Measurements from ENCODE around the gene TEKT2.

The TEKT2 gene

GRCh38 chr1:36135796-36136195 lies 51.9 kb downstream of the TEKT2 start:
- ChIA-PET POLR2A (interaction anchor here (0.6 kb wide), 1 partner anchor 100 kb away, joined by 4 read pairs; no protein-coding TSS in a partner anchor), CTCF (interaction anchor here (0.9 to 12.8 kb wide), 16 partner anchors 9 to 207 kb away, joined by 3 to 226 read pairs (median 6); partner anchors contain the start of gene TRAPPC3)
- TF ChIP-seq CTCF (IDR thresholded peaks at IDR 0.05; ENCODE audit: control extremely low read depth, extremely low read depth, low read depth, missing control alignments) = no peak
- no peak for DNase-seq (ENCODE audit: extremely low spot score)

- DNase-seq (ENCODE audit: extremely low spot score) = no peak
- ChIA-PET POLR2A (no interaction called here), CTCF (interaction anchor here (0.8 to 12.8 kb wide), 4 partner anchors 9 to 52 kb away, joined by 3 to 226 read pairs (median 16); partner anchors contain the start of gene TRAPPC3)
- TF ChIP-seq CTCF (IDR thresholded peaks at IDR 0.05; ENCODE audit: control extremely low read depth, extremely low read depth, low read depth, missing control alignments) = no peak
Measured at GRCh38 chr1:36136535-36136934, 52.6 kb downstream of the TEKT2 start.

- POLR2A ChIA-PET = no interaction called here
- no peak for TF ChIP-seq CTCF (IDR thresholded peaks at IDR 0.05; ENCODE audit: control extremely low read depth, extremely low read depth, low read depth, missing control alignments)
- DNase-seq (ENCODE audit: extremely low spot score) = no peak
- CTCF ChIA-PET = interaction anchor here (1.7 to 12.8 kb wide), 2 partner anchors 12 to 39 kb away, joined by 5 to 226 read pairs; partner anchors contain the start of gene TRAPPC3
Measured at GRCh38 chr1:36137226-36137625, 53.3 kb downstream of the TEKT2 start.

- DNase-seq (ENCODE audit: extremely low spot score) = no peak
- CTCF ChIA-PET = interaction anchor here (1.7 to 12.8 kb wide), 2 partner anchors 12 to 39 kb away, joined by 5 to 226 read pairs; partner anchors contain the start of gene TRAPPC3
- POLR2A ChIA-PET = no interaction called here
Measured at GRCh38 chr1:36137776-36138175, 53.9 kb downstream of the TEKT2 start.

More at GRCh38 chr1:36137776-36138175, 53.9 kb downstream of the TEKT2 start:
- TF ChIP-seq CTCF (IDR thresholded peaks at IDR 0.05; ENCODE audit: control extremely low read depth, extremely low read depth, low read depth, missing control alignments) = no peak
